ENCODE data around the gene PPP1R27. TPM values are rescaled to one million over a fixed set of nuclear protein-coding genes. Genes with fewer than 3 reads are reported as not detected.

Gene PPP1R27
- total RNA-seq, 6 donors from 2014 or later: not detected

DNA sequence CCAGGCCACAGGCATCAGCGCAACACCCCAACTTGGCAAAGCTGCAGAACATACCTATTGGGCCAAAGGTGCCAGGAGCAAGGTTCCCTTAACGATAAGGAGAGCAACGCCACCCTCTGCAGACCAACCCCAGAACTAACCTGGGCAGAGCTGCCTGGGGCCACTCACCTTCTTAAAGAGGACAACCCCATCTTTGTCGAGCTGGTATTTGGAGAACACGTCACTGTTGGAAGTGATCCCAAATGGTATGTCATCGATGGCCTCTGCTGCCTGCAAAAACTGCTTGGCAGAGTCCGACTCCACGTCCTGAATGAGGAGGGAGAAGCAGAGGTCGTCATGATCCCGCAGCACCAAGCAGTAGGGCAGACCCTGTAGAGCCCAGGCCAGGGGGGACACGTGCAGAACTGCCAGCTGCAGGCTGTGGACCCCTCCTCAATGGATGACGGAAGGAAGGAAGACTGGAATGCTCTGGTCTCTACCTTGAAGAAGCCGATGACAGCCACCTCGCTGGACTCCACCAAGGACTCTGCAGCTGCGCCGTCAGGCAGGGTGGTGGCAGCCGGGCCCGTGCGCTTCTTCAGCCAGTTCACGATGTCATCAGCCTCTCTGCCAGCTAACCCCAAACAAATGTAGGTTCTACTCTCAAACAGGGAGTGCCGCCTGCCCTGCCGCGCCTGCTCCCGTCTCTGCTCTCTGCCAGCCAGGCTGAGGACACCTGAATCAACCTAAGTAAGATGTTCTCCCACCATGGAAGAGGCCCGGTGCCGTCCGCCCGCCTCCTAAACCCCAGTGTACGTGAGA is 20.3 kb upstream of the PPP1R27 start:
- ATAC-seq (ENCODE audit: low FRiP score in 2 of 2) (peak in 1 of 2 donors; percentile 3), DNase-seq (peak in 1 of 2 donors; percentile 71)
- peaks cover 31 to 90% (median 65%) of the 10 kb centered on the region in 4 donors for H3K36me3 ChIP-seq
- H3K9me3 ChIP-seq: no peaks in the 10 kb centered on the region
- no peaks in the 10 kb centered on the region for H3K27me3 ChIP-seq
- H3K27ac ChIP-seq: no peak overlapping the region
- H3K4me3 ChIP-seq: no peak overlapping the region
- TF ChIP-seq POLR2A (IDR thresholded peaks at IDR 0.05): no peak
- TF ChIP-seq POLR2AphosphoS5 (IDR thresholded peaks at IDR 0.05): no peak
- TF ChIP-seq CTCF (IDR thresholded peaks at IDR 0.05): no peak
- no peak for TF ChIP-seq EP300 (IDR thresholded peaks at IDR 0.05)
- peaks cover 21 to 34% (median 22%) of the 10 kb centered on the region in 4 donors for H3K4me1 ChIP-seq
- 82 to 87% methylated on average over 27 to 29 of the region's 29 CpGs for WGBS, 2 donors

DNA sequence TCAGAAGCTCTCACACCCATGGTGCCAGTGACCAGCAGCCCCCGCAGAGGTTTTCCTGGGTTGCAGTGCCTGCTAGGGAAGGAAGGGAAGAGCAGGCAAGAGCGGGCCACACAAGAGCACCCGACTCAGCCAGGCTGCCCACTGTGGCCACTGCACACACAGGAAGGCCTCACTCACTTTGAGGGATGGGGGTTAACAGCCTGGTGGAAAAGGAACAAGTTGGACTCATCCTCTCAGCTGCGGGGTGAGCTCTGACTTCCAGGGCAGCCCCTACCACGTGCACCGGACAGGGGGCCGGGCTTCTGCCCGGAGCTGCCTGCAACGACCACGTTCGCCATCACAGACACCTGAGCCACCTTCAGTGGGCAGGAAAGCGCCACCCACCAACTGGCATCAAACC is 17.4 kb upstream of the PPP1R27 start:
- H3K36me3 ChIP-seq: peaks cover 41 to 99% (median 74%) of the 10 kb centered on the region in 4 donors
- no peaks in the 10 kb centered on the region for H3K9me3 ChIP-seq
- H3K27me3 ChIP-seq: no peaks in the 10 kb centered on the region
- no peak overlapping the region for H3K27ac ChIP-seq
- H3K4me1 ChIP-seq: peaks cover 0 to 9% (median 1%) of the 10 kb centered on the region in 4 donors
- WGBS, 2 donors: 87 to 89% methylated on average over 11 to 12 of the region's 12 CpGs
- DNase-seq (peak in 1 of 2 donors; percentile 60), ATAC-seq (ENCODE audit: low FRiP score in 2 of 2) (no peak)
- TF ChIP-seq POLR2AphosphoS5 (IDR thresholded peaks at IDR 0.05) (no peak), EP300 (IDR thresholded peaks at IDR 0.05) (no peak)
- H3K4me3 ChIP-seq: no peak overlapping the region

DNA sequence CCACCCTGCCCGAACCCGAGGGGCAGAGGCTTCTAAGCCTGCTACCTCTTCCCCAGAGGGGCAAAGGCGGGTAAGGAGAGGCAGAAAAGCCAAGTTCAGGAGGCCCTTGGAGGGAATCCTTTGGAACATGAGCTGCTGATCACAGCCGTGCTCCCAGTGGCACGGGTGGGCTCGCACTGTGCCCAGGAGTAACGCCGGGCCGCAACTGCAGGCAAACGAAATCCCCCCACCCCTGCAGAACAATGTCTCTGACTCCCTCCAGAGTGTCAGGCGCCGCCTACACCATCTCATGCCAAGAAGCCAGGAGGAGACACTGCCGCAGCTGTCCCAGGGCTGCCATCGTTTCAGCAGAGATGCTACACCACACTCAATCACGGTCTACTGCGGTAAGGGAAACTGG is 16.6 kb upstream of the PPP1R27 start:
- H3K4me3 ChIP-seq: no peak overlapping the region
- peaks cover 0 to 9% (median 0%) of the 10 kb centered on the region in 4 donors for H3K4me1 ChIP-seq
- DNase-seq (peak in 1 of 2 donors; percentile 22), ATAC-seq (ENCODE audit: low FRiP score in 2 of 2) (no peak)
- TF ChIP-seq CTCF (IDR thresholded peaks at IDR 0.05) (no peak), POLR2AphosphoS5 (IDR thresholded peaks at IDR 0.05) (no peak), POLR2A (IDR thresholded peaks at IDR 0.05) (no peak), EP300 (IDR thresholded peaks at IDR 0.05) (no peak)
- no peak overlapping the region for H3K27ac ChIP-seq
- 92 to 95% methylated on average over 4 to 16 of the region's 16 CpGs for WGBS, 2 donors
- no peaks in the 10 kb centered on the region for H3K27me3 ChIP-seq
- H3K36me3 ChIP-seq: peaks cover 48 to 99% (median 78%) of the 10 kb centered on the region in 4 donors
- no peaks in the 10 kb centered on the region for H3K9me3 ChIP-seq

- Histone ChIP-seq H3K27ac (no peak overlapping the region), H3K36me3 (peaks cover 59 to 99% (median 86%) of the 10 kb centered on the region in 4 donors), H3K27me3 (no peaks in the 10 kb centered on the region), H3K4me1 (no peaks in the 10 kb centered on the region), H3K4me3 (no peak overlapping the region), H3K9me3 (no peaks in the 10 kb centered on the region)
- no peak for ATAC-seq (ENCODE audit: low FRiP score in 2 of 2)
- no peak for TF ChIP-seq EP300 (IDR thresholded peaks at IDR 0.05)
- TF ChIP-seq CTCF (IDR thresholded peaks at IDR 0.05): no peak
- TF ChIP-seq POLR2A (IDR thresholded peaks at IDR 0.05): no peak
- TF ChIP-seq POLR2AphosphoS5 (IDR thresholded peaks at IDR 0.05): no peak
- no peak for DNase-seq
- 91 to 92% methylated on average over 12 of the region's 12 CpGs for WGBS, 2 donors
These were observed 14.6 kb upstream of the PPP1R27 start for GRCh38 chr17:81849457-81849856.

DNA sequence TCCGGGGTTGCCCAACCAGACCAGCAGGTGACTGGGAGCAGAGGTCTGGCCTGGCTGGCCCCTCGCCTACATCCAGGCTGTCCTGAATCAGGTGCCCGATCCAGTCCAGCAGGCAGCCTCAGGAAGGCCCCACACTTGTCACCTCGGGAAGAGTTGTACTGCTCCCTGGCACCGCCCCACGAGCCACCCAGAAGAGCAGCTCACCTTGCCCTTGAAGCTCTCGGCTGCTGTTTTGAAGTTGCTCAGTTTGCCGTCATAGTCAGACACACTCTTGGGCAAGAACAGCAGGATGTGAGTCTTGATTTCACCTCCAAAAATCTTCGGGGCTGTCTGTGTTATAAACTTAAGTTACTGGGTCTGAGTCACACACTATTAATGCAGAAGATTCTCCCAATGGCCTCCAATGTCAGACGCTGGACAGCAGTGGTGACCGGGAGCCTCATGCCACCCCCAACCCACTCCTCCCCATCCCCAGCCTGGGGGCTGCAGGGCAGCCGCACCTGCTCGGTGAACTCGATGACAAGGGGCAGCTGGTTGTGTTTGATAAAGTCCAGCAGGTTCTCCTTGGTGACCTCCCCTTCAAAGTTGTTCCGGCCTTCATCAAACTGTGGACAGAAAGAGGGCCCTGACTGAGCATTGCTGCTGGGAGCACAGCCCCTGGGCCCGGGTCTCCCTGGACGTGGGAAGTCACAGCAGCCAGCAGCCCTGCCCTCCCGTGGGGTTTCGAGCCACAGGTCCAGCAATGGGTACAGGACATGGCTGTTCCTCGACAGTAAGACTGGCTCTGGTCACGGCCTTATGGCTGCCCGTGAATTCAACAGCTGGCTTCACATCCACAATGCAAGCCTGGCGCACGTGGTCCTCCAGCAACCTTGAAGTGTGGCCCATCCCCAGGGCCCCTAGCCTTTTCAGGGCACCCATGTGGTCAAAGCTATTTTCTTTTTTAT is 12.2 kb upstream of the PPP1R27 start:
- peaks cover 42 to 99% (median 80%) of the 10 kb centered on the region in 4 donors for H3K36me3 ChIP-seq
- WGBS, 2 donors: 85 to 90% methylated on average over 7 to 24 of the region's 24 CpGs
- H3K27me3 ChIP-seq: no peaks in the 10 kb centered on the region
- no peaks in the 10 kb centered on the region for H3K4me1 ChIP-seq
- ATAC-seq (ENCODE audit: low FRiP score in 2 of 2) (no peak), DNase-seq (peak in 1 of 2 donors; percentile 46)
- no peaks in the 10 kb centered on the region for H3K9me3 ChIP-seq
- no peak overlapping the region for H3K4me3 ChIP-seq
- TF ChIP-seq EP300 (IDR thresholded peaks at IDR 0.05) (no peak), POLR2AphosphoS5 (IDR thresholded peaks at IDR 0.05) (no peak), CTCF (IDR thresholded peaks at IDR 0.05) (no peak), POLR2A (IDR thresholded peaks at IDR 0.05) (no peak)
- H3K27ac ChIP-seq: peak overlapping the region in 1 of 4 donors; percentile 22
